ENCODE data around the gene SYT7.

- TF ChIP-seq CTCF (IDR thresholded peaks at IDR 0.05) = no peak
- TF ChIP-seq POLR2A (IDR thresholded peaks at IDR 0.05) = no peak
Observed at GRCh38 chr11:61502522-61502921, 78.4 kb downstream of the SYT7 start.
